Osteocyte (in vitro differentiated cells): Measurements from ENCODE around the gene RORC. TPM values are rescaled to one million over a fixed set of nuclear protein-coding genes. Genes with fewer than 3 reads are reported as not detected.
"Not testable (repeated sequence)": the region's sequence is repeated elsewhere in the genome, so short reads cannot be mapped to it uniquely, and the experiment has no call there.

Experiments
- DNase-seq: peaks from one replicate; pipeline ENCODE4 v3.0.0; 2021; ENCODE audit warnings: mixed read lengths; ENCODE audit not compliant: unreplicated experiment; ENCODE audit errors: extremely low spot score
- H3K27ac Mint-ChIP-seq: one replicate; pipeline ENCODE4 v1.8.0; 2021; ENCODE audit warnings: mild to moderate bottlenecking, mixed read lengths; ENCODE audit not compliant: unreplicated experiment
- H3K27me3 Mint-ChIP-seq: one replicate; pipeline ENCODE4 v1.8.0; 2021; ENCODE audit warnings: mixed read lengths; ENCODE audit not compliant: unreplicated experiment
- H3K36me3 Mint-ChIP-seq: one replicate; pipeline ENCODE4 v1.8.0; 2021; ENCODE audit warnings: mixed read lengths; ENCODE audit not compliant: unreplicated experiment
- H3K4me1 Mint-ChIP-seq: one replicate; pipeline ENCODE4 v1.8.0; 2021; ENCODE audit warnings: mixed read lengths; ENCODE audit not compliant: unreplicated experiment
- H3K4me3 Mint-ChIP-seq: one replicate; pipeline ENCODE4 v1.8.0; 2021; ENCODE audit warnings: mild to moderate bottlenecking, moderate library complexity, mixed read lengths; ENCODE audit not compliant: unreplicated experiment
- H3K9me3 Mint-ChIP-seq: one replicate; pipeline ENCODE4 v1.8.0; 2021; ENCODE audit warnings: mixed read lengths; ENCODE audit not compliant: unreplicated experiment
- CTCF ChIP-seq: fragments of 200-600 bp; sonication (generic); IDR thresholded peaks from 2 replicates; pipeline ENCODE4 v1.5.0; 2021; ENCODE audit warnings: antibody characterized with exemption, mild to moderate bottlenecking, moderate library complexity
- total RNA-seq: library from RNA; stranded (reverse); gene quantifications from 2 replicates; pipeline ENCODE4 v1.2.1, GENCODE V29; 2021

Gene RORC
- total RNA-seq, 1 donor from 2014 or later = not detected

- H3K36me3 Mint-ChIP-seq = no peaks in the 10 kb centered on the region
- no peak overlapping the region for H3K27ac Mint-ChIP-seq
- TF ChIP-seq CTCF = no peak
- no peaks in the 10 kb centered on the region for H3K9me3 Mint-ChIP-seq
- peaks cover 3% of the 10 kb centered on the region for H3K4me1 Mint-ChIP-seq
- DNase-seq = no peak
- peaks cover 32% of the 10 kb centered on the region for H3K27me3 Mint-ChIP-seq
- H3K4me3 Mint-ChIP-seq = no peak overlapping the region
Observed at GRCh38 chr1:151859891-151860293, 28.3 kb upstream of the RORC start.

- no peak overlapping the region for H3K4me3 Mint-ChIP-seq
- H3K27me3 Mint-ChIP-seq = peaks cover 31% of the 10 kb centered on the region
- no peak for TF ChIP-seq CTCF
- no peak for DNase-seq
- H3K4me1 Mint-ChIP-seq = peaks cover 3% of the 10 kb centered on the region
- H3K27ac Mint-ChIP-seq = no peak overlapping the region
- H3K9me3 Mint-ChIP-seq = no peaks in the 10 kb centered on the region
- no peaks in the 10 kb centered on the region for H3K36me3 Mint-ChIP-seq
Observed at GRCh38 chr1:151858886-151859665, 27.5 kb upstream of the RORC start.

- H3K27ac Mint-ChIP-seq = no peak overlapping the region
- H3K4me1 Mint-ChIP-seq = peaks cover 3% of the 10 kb centered on the region
- DNase-seq = no peak
Observed at GRCh38 chr1:151858030-151858746, 26.6 kb upstream of the RORC start.

GRCh38 chr1:151855933-151856332 is 24.3 kb upstream of the RORC start:
- Mint-ChIP-seq H3K4me1 (peaks cover 3% of the 10 kb centered on the region), H3K4me3 (no peak overlapping the region), H3K27me3 (peaks cover 32% of the 10 kb centered on the region), H3K36me3 (no peaks in the 10 kb centered on the region), H3K9me3 (no peaks in the 10 kb centered on the region), H3K27ac (no peak overlapping the region)
- TF ChIP-seq CTCF = no peak
- no peak for DNase-seq

More at GRCh38 chr1:151858030-151858746, 26.6 kb upstream of the RORC start:
- Mint-ChIP-seq H3K4me3 (no peak overlapping the region), H3K36me3 (no peaks in the 10 kb centered on the region), H3K9me3 (no peaks in the 10 kb centered on the region), H3K27me3 (peaks cover 27% of the 10 kb centered on the region)
- TF ChIP-seq CTCF = no peak

- peaks cover 34% of the 10 kb centered on the region for H3K27me3 Mint-ChIP-seq
Observed at GRCh38 chr1:151855516-151855915, 23.9 kb upstream of the RORC start.

More at GRCh38 chr1:151855516-151855915, 23.9 kb upstream of the RORC start:
- not testable (repeated sequence) for H3K9me3 Mint-ChIP-seq, DNase-seq, H3K36me3 Mint-ChIP-seq, H3K27ac Mint-ChIP-seq, H3K4me1 Mint-ChIP-seq, H3K4me3 Mint-ChIP-seq
